GM23338 (cell line): ENCODE data around the gene APBA2. TPM values are rescaled to one million over a fixed set of nuclear protein-coding genes. Genes with fewer than 3 reads are reported as not detected.

Source experiments
- ATAC-seq: fragments of 200-7000 bp; cut with Tn5 transposase; 3 replicates; pipeline ENCODE4 v1.9.1; 2020
- DNase-seq: peaks from one replicate; pipeline ENCODE4 v3.0.0-alpha.2; 2015; ENCODE audit warnings: low spot score
- H2AFZ ChIP-seq: fragments of 200-600 bp; sonication (generic); 2 replicates; pipeline ENCODE4 v1.8.0; 2016; ENCODE audit warnings: antibody characterized with exemption, mild to moderate bottlenecking, moderate library complexity
- H3F3A ChIP-seq: fragments of 200-600 bp; sonication (generic); replicated peaks from 2 replicates; pipeline ENCODE4 v1.8.0; 2017; ENCODE audit warnings: antibody characterized with exemption, mixed run types, low read depth
- H3K27ac ChIP-seq: fragments of 200-600 bp; sonication (generic); 2 replicates; pipeline ENCODE4 v1.6.1; 2016; ENCODE audit warnings: low read depth
- H3K27me3 ChIP-seq: fragments of 200-600 bp; sonication (generic); 2 replicates; pipeline ENCODE4 v1.8.0; 2016; ENCODE audit warnings: mild to moderate bottlenecking, mixed run types, moderate library complexity; ENCODE audit not compliant: insufficient read depth
- H3K36me3 ChIP-seq: fragments of 200-600 bp; sonication (generic); 2 replicates; pipeline ENCODE4 v1.8.0; 2016; ENCODE audit warnings: mild to moderate bottlenecking; ENCODE audit not compliant: insufficient read depth
- H3K4me1 ChIP-seq: fragments of 200-600 bp; sonication (generic); 2 replicates; pipeline ENCODE4 v1.8.0; 2016; ENCODE audit warnings: mild to moderate bottlenecking, moderate library complexity; ENCODE audit not compliant: insufficient read depth
- H3K4me2 ChIP-seq: fragments of 200-600 bp; sonication (generic); 2 replicates; pipeline ENCODE4 v1.7.1; 2017; ENCODE audit warnings: mixed run types
- H3K4me3 ChIP-seq: fragments of 200-600 bp; sonication (generic); 2 replicates; pipeline ENCODE4 v1.6.1; 2016; ENCODE audit warnings: mixed run types
- H3K79me2 ChIP-seq: fragments of 200-600 bp; sonication (generic); replicated peaks from 2 replicates; pipeline ENCODE4 v1.8.0; 2017; ENCODE audit warnings: mild to moderate bottlenecking; ENCODE audit not compliant: insufficient read depth
- H3K9me2 ChIP-seq: fragments of 200-600 bp; sonication (generic); 2 replicates; pipeline ENCODE4 v1.8.0; 2017; ENCODE audit not compliant: insufficient read depth
- H4K20me1 ChIP-seq: fragments of 200-600 bp; sonication (generic); replicated peaks from 2 replicates; pipeline ENCODE4 v1.8.0; 2017; ENCODE audit warnings: mild to moderate bottlenecking; ENCODE audit not compliant: insufficient read depth
- H3K27ac Mint-ChIP-seq: 2 replicates; pipeline ENCODE4 v1.8.0; 2020; ENCODE audit warnings: inconsistent platforms, mild to moderate bottlenecking, moderate library complexity, mixed read lengths
- H3K27me3 Mint-ChIP-seq: 3 replicates; pipeline ENCODE4 v1.8.0; 2022; ENCODE audit warnings: low read depth, mild to moderate bottlenecking, moderate library complexity, mixed read lengths, inconsistent platforms; ENCODE audit not compliant: insufficient read depth, poor library complexity
- H3K36me3 Mint-ChIP-seq: 3 replicates; pipeline ENCODE4 v1.8.0; 2021; ENCODE audit warnings: low read depth, mild to moderate bottlenecking, inconsistent platforms, moderate library complexity, mixed read lengths
- H3K4me1 Mint-ChIP-seq: 3 replicates; pipeline ENCODE4 v1.8.0; 2020; ENCODE audit warnings: mild to moderate bottlenecking, inconsistent platforms, mixed read lengths
- H3K4me3 Mint-ChIP-seq: 3 replicates; pipeline ENCODE4 v1.8.0; 2021; ENCODE audit warnings: moderate library complexity, mild to moderate bottlenecking, inconsistent platforms, mixed read lengths
- H3K9me3 Mint-ChIP-seq: 3 replicates; pipeline ENCODE4 v1.8.0; 2020; ENCODE audit warnings: moderate library complexity, mild to moderate bottlenecking, inconsistent platforms, mixed read lengths
- CTCF ChIP-seq, 2 experiments: fragments of 200-600 bp in 1 of 2; sonication (generic) in 1 of 2; conservative IDR thresholded peaks; 2 replicates each; pipeline versions ENCODE4 v1.5.1 to v1.6.1; 2016 to 2017; ENCODE audit warnings: antibody characterized with exemption in 2 of 2, low read depth in 2 of 2, mild to moderate bottlenecking in 2 of 2, moderate library complexity in 1 of 2
- JUNB ChIP-seq: IDR thresholded peaks from one replicate; pipeline ENCODE4 v1.6.1; 2016; ENCODE audit warnings: antibody characterized with exemption; ENCODE audit not compliant: unreplicated experiment
- STAT1 ChIP-seq: IDR thresholded peaks from one replicate; pipeline ENCODE4 v1.6.1; 2016; ENCODE audit warnings: antibody characterized with exemption; ENCODE audit not compliant: unreplicated experiment
- ZNF462 ChIP-seq: fragments of 250-450 bp; sonication (Bioruptor Pico); IDR thresholded peaks from 2 replicates; pipeline ENCODE4 v1.5.0; 2020; ENCODE audit warnings: mild to moderate bottlenecking, moderate library complexity
- polyA plus RNA-seq: library from polyadenylated mRNA; unstranded; fragments of >200 nt; fragmentation: Nextera tagmentation; extraction: Ambion mirVana; gene quantifications from 2 replicates; pipeline ENCODE4 v1.2.1, GENCODE V29; 2016
- total RNA-seq: library from RNA; depleted of rRNA; stranded (reverse); fragments of >200 nt; shearing (Covaris generic); gene quantifications from 2 replicates; pipeline ENCODE4 v1.2.3, GENCODE V29; 2014

The APBA2 gene
- total and polyA plus RNA-seq, 2 experiments from 2014 or later = 5.9 to 24.7 TPM

- TF ChIP-seq ZNF462 (CRISPR knock-in tag) = no peak
- no peak for TF ChIP-seq JUNB
- no peak for TF ChIP-seq CTCF (conservative IDR thresholded peaks at IDR 0.05; ENCODE audit: low read depth in 2 of 2)
- no peak for TF ChIP-seq STAT1
- DNase-seq (no peak), ATAC-seq (no peak)
- no peak overlapping the region for H3K4me2 ChIP-seq
- H3K9me2 ChIP-seq = no peaks in the 10 kb centered on the region
- no peaks in the 10 kb centered on the region for H3F3A ChIP-seq
- Mint-ChIP-seq H3K4me1 (peaks cover 15% of the 10 kb centered on the region), H3K27ac (no peak overlapping the region), H3K27me3 (peaks cover 4% of the 10 kb centered on the region), H3K36me3 (peaks cover 5% of the 10 kb centered on the region), H3K4me3 (no peak overlapping the region), H3K9me3 (no peaks in the 10 kb centered on the region; the same call in 2 of the 3 replicates)
- no peak overlapping the region for H3K4me3 ChIP-seq
- H3K27ac ChIP-seq = no peak overlapping the region
- peaks cover 8% of the 10 kb centered on the region for H3K4me1 ChIP-seq
- no peaks in the 10 kb centered on the region for H3K27me3 ChIP-seq
- no peaks in the 10 kb centered on the region for H3K36me3 ChIP-seq
- no peaks in the 10 kb centered on the region for H4K20me1 ChIP-seq
- no peaks in the 10 kb centered on the region for H3K79me2 ChIP-seq
- H2AFZ ChIP-seq = no peak overlapping the region
These were observed 35.1 kb downstream of the APBA2 start for GRCh38 chr15:28920781-28921331.
